Peyer's patch (tissue), 4 donors: ENCODE results near the gene DDC.

Experiments
- CTCF ChIP-seq, 6 experiments: fragments of 450-650 bp in 4 of 6; fragments of 200-600 bp in 2 of 6; sonication (generic) in 1 of 6; IDR thresholded peaks; one replicate each; pipeline ENCODE4 v1.5.1; 2017 to 2019; ENCODE audit warnings: antibody characterized with exemption in 6 of 6, mild to moderate bottlenecking in 3 of 6, moderate library complexity in 1 of 6
- POLR2A ChIP-seq, 2 donors: fragments of 450-650 bp; IDR thresholded peaks; one replicate each; pipeline ENCODE4 v1.5.1; 2017; ENCODE audit warnings: antibody characterized with exemption in 2 of 2, mild to moderate bottlenecking in 2 of 2, moderate library complexity in 2 of 2

- no peak for TF ChIP-seq POLR2A (IDR thresholded peaks at IDR 0.05)
- TF ChIP-seq CTCF (IDR thresholded peaks at IDR 0.05): no peak
These were observed 27.7 kb upstream of the DDC start for GRCh38 chr7:50592940-50593339.
